ENCODE measurements around the gene ECE2.

DNA sequence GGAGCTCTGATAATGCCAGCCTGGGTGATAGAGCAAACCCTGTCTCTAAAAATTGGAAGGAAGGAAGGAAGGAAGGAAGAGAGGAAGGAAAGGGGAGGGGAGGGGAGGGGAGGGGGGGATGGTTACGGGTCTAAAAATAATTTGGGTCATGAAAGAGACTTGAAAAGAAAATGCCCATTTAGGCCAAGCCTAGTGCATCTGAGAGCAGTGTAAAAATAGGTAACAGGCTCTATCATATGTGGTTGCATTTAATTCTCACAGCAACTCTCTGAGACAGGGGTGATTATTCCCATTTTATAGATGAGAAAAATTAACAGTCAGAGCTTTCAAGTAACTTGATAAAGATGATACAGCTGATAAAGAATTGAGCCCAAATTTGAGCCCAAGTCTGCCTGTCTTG, 3.6 kb upstream of the ECE2 start:
- TF ChIP-seq, protein P1, sequence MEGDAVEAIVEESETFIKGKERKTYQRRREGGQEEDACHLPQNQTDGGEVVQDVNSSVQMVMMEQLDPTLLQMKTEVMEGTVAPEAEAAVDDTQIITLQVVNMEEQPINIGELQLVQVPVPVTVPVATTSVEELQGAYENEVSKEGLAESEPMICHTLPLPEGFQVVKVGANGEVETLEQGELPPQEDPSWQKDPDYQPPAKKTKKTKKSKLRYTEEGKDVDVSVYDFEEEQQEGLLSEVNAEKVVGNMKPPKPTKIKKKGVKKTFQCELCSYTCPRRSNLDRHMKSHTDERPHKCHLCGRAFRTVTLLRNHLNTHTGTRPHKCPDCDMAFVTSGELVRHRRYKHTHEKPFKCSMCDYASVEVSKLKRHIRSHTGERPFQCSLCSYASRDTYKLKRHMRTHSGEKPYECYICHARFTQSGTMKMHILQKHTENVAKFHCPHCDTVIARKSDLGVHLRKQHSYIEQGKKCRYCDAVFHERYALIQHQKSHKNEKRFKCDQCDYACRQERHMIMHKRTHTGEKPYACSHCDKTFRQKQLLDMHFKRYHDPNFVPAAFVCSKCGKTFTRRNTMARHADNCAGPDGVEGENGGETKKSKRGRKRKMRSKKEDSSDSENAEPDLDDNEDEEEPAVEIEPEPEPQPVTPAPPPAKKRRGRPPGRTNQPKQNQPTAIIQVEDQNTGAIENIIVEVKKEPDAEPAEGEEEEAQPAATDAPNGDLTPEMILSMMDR (IDR thresholded peaks at IDR 0.05; ENCODE audit: low read length) = no peak
- no peak for TF ChIP-seq EZH2 (optimal IDR thresholded peaks at IDR 0.05; ENCODE audit: low read depth, low read length)
- no peak for TF ChIP-seq EZH2phosphoT487 (IDR thresholded peaks at IDR 0.05; ENCODE audit: low read length)

All from MM.1S (cell line).